Measurements from ENCODE around the gene KAZN.

Gene KAZN

DNA sequence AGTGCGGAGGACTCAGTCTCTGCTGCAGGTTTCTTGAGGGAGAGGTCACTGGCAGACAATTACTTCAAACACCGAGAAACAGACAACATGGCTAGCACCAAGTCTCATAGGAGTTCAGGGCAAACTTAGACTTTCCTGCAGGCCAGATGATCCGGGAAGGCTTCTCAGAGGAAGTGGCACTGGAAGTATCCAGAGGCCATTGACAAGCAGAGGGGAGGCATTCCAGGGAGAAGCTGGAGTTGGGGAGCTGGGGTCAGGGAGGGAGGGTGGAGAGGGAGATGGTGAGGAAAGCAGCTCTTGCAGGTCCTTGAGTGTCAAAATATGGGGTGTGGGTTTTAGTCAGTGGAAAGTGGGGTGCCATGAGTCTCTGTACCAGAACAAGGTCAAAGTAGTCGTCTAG is 147.9 kb downstream of the KAZN start:
- DNase-seq, result no peak

DNA sequence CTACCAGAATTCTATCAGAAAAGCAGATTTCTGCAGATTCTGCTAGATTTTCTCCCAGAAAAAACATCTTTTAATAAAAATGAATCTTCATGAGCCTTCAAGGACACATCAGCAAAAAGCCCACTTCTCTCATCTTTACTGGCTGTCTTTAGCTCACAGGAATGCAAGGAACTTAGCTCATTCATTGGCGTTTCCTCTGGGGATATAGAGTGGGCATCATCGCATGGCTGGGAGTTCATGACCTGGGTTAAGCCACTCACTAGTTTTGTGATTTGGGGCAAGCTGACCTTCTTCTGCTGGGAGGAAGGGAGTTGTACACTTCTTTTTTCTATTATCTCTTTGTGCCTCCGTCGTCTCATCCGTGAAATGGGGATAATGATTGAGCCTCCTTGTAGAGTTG is 149.7 kb downstream of the KAZN start:
- DNase-seq, result no peak

DNA sequence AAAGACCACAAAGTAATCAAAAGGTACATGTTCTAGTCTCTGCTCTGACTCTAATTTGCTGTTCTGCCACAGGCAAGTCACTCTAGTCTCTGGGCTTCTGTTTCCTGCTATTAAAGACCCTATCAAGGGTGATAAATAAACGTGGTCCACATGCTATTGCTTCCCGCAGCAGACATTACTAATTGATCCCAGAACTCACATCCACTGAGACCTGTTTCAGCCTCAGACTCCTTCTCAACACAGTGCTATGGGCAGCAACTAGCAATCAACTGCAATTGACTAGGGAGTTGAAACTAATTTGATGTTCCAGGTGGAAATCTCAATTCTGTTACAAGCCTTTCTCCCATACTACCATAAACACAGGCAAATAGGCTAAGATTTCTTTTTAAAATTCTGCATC is 150.5 kb downstream of the KAZN start:
- DNase-seq, result no peak

GRCh38 chr1:14750490-14750889 is 152.0 kb downstream of the KAZN start:
- no peak for DNase-seq

GRCh38 chr1:14755518-14756252 is 157.2 kb downstream of the KAZN start:
- no peak for DNase-seq

DNA sequence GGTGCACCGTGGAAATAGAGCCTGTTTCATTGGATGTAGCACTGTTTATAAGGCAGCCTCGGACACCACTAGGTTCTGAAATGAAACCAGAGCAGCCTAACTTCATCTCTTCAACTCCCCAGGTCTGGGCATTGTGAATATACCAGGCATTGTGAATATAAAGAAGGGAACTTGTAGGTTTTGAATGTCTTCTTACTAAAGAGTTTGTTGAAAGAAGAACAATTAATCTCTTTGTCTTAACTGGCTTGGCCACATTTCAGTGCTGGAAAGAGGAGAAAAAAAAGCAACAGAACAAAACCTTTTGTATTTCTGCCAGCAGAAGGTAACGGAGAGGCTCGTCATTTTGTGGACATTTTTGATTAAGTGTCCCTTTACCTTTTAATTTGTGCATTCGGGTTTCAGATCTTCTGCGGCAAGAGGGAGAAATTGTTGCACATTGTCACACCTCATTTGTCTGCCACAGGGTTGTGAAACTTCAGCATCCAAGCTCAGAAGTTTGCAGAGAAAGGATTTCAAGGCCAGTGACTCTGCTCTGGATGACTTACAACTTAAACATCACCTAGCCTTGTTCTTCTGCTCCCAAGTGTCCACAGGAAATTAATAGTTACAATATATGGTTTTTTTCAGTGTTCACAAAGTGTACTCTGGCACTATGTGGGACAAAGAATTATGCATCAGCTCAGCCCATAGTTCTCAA is 158.3 kb downstream of the KAZN start:
- no peak for DNase-seq

- DNase-seq, result no peak
These were observed 158.8 kb downstream of the KAZN start for GRCh38 chr1:14757286-14757625.

DNA sequence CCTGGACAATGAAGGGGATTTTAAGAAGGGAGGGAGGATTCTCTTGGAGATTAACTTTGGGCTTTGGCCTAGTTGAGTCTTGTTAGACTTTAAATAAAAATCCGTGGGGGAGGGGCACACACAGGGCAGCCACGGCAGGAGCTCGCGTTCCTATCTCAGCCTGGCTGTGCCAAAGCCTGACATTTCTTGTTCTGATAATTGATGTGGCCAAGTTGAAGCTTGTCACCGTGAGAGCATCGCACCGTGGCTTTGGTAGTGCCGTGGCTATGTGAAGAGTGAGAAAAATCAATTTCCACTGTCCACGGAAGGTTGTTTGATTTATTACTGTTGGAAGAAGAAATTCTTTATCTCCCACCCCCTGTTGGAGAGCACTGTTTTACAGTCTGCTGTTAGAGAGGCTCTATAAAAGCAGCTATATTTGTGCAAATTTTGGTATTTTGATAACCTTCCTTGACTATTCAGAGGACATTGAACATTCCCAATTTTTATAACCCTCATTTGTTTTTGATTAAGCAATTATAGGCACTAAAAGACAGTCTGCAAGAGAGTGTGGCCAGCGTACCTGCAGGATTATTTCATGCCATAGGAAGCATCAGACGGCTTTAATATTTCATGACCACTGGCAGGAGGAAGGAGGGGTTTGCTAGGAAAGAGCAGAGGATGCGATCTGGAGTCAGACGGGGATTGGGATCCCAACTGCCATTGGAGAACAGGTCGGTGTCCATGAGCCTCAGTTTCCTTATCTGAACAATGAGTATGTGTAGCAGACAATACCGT is 160.7 kb downstream of the KAZN start:
- DNase-seq, result no peak

DNA sequence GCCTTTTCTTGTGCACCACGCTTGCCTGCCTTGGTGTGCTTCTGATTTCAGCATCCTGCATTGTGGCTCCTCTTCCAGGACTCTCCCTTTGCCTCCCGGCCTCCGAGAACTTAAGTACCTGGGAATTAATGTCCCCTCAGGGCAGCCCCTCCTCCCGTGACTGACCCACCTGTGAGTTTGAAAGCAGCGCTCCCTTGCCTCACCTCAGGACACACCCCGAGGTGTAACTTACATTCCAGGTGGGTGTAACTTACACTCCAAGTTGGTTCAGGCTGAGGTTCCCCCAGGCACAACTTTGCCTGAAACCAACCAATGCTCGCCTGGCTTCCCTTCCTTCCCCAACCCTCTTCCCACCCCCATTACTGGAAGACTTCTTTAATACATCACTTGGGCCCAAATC is 161.4 kb downstream of the KAZN start:
- no peak for DNase-seq

- DNase-seq, result no peak
These were observed 162.3 kb downstream of the KAZN start for GRCh38 chr1:14760780-14761179.

GRCh38 chr1:14761291-14762153 is 163.0 kb downstream of the KAZN start:
- DNase-seq, result no peak

DNA sequence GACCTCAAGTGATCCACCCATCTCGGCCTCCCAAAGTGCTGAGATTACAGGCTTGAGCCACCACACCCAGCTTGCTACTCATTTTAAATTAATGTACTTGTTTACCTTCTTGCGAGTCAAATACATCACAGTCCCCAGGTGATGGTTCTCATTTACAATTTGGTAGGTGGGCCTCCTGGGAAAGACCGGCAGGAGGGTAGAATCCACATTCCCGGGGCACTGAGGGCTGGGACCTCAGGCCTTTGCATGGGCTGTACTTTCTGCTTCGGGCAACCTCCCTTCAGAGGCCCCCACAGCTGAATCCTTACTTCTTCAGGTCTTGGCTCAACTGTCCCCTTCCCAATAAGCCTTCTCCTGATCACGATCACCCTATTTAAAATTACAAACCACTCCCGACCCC is 165.5 kb downstream of the KAZN start:
- DNase-seq, result no peak

- no peak for DNase-seq
These were observed 167.3 kb downstream of the KAZN start for GRCh38 chr1:14765773-14766172.

DNA sequence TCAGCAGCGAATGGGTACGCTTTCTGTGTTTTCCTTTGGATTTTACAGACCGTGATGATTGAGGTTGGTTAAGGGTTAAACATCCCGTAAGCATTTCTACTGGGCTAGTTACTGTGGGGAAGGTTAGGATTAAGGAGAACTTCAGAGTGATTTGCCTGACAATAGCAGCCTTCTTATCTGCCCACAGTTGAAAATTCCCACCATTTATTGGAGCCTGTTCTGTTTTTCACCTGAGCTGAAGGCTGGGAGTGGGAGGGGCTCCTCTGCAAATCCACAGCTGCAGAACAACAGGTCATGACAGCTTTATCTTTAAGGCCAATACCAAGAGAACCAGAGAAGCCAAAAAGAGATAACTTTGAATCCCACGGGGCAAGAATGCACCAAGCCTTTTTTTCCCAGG is 168.6 kb downstream of the KAZN start:
- DNase-seq, result no peak

- DNase-seq, result no peak
These were observed 170.3 kb downstream of the KAZN start for GRCh38 chr1:14768582-14769304.

- no peak for DNase-seq
These were observed 171.2 kb downstream of the KAZN start for GRCh38 chr1:14769486-14770274.

DNA sequence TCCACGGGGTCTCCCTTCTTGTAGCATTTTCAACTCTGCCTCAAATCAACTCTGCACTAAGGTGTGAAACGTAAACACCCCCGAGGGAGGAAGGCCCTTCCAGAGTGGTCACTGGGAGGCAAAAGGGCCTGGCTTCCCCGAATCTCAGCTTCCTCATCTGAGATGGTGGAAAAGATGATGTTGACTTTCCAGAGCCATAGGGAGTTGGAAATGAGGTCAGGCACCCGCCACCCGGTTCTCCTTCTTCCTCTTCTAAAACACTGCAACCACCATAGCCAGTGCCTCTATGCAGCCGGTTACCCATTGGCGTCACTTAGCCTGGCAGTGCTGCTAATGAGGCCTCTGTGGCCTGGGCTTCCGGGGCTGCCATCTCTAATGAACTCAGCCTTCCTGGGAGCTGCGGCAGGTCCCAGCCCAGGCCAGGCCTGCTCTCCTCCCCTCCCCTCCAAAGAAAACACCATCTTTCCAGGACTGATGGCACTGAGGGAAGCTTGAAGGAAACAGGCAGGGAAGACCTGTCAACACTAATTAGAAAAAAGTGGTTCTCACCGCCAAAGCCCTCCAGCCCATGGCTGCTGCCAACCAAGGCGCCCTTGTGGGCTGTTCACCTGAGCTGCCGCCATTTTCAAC is 175.0 kb downstream of the KAZN start:
- DNase-seq, result no peak

DNA sequence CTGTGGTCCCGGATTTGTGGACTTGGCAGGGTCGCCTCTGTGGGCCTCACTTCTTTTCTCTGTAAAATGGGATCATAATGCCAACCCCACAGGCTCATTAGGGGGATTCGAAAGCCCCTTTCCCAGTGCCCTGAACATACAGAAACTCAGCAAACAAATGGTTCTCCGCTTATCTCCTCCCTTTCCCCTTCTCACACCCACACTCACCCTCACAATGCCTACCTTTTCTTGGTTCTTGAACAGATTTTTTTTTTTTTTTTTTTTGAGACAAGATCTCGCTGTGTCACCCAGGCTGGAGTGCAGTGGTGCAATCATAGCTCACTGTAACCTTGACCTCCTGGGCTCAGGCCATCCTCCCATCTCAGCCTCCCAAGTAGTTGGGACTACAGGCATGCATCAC is 175.7 kb downstream of the KAZN start:
- no peak for DNase-seq

GRCh38 chr1:14774988-14775387 is 176.5 kb downstream of the KAZN start:
- no peak for DNase-seq

DNA sequence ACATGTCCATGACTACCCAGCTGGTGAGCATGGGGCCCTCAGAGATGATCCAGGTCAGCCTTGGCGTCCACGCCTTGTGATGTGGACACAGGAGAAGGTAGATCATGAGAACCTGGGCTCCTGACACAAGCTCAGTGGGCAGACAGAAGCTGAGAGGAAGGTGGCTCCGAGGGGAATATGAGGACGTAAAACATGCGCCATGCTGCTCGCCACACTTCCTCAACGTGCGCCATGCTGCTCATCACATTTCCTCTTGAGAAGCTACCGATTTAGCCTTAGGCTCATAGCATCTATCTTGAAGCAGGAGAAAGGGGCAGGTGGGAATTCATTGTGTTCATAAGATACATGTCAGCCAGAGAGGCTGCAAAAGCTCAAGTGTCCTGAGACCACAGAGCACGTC is 176.9 kb downstream of the KAZN start:
- DNase-seq, result no peak
